Measurements from ENCODE around the gene TUBB4A.

DNA sequence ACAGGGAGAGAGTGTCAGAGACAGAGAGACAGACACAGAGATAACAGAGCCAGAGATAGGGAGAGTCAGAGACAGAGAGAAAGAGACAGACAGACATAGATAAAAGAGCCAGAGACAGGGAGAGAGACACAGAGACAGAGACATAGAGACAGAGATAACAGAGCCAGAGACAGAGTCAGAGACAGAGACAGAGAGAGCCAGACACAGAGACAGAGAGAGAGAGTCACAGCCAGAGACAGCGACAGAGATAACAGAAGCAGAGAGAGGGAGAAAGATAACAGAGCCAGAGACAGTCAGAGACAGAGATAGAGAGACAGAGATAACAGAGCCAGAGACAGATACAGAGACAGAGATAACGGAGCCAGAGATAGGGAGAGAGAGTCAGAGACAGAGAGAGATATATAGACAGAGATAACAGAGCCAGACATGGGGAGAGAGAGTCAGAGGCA, 27.9 kb upstream of the TUBB4A start:
- TF ChIP-seq, protein P1, sequence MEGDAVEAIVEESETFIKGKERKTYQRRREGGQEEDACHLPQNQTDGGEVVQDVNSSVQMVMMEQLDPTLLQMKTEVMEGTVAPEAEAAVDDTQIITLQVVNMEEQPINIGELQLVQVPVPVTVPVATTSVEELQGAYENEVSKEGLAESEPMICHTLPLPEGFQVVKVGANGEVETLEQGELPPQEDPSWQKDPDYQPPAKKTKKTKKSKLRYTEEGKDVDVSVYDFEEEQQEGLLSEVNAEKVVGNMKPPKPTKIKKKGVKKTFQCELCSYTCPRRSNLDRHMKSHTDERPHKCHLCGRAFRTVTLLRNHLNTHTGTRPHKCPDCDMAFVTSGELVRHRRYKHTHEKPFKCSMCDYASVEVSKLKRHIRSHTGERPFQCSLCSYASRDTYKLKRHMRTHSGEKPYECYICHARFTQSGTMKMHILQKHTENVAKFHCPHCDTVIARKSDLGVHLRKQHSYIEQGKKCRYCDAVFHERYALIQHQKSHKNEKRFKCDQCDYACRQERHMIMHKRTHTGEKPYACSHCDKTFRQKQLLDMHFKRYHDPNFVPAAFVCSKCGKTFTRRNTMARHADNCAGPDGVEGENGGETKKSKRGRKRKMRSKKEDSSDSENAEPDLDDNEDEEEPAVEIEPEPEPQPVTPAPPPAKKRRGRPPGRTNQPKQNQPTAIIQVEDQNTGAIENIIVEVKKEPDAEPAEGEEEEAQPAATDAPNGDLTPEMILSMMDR (IDR thresholded peaks at IDR 0.05), result no peak
- TF ChIP-seq EP300 (IDR thresholded peaks at IDR 0.05), result no peak
